ENCODE measurements around the gene STOML2.
A peak's percentile ranks its signal among the peaks of the same experiment; 100 is the strongest.
"Not testable (repeated sequence)": the region's sequence is repeated elsewhere in the genome, so short reads cannot be mapped to it uniquely, and the experiment has no call there.

STOML2 gene, protein sequence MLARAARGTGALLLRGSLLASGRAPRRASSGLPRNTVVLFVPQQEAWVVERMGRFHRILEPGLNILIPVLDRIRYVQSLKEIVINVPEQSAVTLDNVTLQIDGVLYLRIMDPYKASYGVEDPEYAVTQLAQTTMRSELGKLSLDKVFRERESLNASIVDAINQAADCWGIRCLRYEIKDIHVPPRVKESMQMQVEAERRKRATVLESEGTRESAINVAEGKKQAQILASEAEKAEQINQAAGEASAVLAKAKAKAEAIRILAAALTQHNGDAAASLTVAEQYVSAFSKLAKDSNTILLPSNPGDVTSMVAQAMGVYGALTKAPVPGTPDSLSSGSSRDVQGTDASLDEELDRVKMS

GRCh38 chr9:35102769-35103659, at the start of gene STOML2:
TSS of gene STOML2 (minus strand) at chr9:35103131. CDS start at chr9:35103094, 37 bp downstream.
- DNase-seq = peak; percentile 90

- DNase-seq = not testable (repeated sequence)
Observed at GRCh38 chr9:35147941-35148563, 45.1 kb upstream of the STOML2 start.

DNA sequence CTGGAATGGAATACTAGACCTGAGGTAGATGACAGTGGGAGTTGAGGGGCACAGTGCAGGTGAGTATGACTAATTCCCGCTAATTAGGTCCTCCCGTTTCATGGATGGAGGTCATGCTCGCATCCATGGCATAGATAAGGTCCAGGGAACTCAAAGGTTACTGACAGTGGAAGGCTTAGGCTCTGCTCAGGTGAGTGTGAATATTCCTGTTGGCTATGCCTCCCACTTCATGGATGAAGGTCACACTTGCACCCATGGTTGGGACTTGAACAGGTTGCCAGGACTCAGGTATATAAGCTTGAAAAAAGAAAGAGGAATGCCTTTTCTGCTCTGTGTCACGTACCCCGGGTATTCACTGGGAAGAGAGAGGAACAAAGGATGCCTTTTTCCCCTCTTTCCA, 39.1 kb upstream of the STOML2 start:
- DNase-seq = no peak

DNA sequence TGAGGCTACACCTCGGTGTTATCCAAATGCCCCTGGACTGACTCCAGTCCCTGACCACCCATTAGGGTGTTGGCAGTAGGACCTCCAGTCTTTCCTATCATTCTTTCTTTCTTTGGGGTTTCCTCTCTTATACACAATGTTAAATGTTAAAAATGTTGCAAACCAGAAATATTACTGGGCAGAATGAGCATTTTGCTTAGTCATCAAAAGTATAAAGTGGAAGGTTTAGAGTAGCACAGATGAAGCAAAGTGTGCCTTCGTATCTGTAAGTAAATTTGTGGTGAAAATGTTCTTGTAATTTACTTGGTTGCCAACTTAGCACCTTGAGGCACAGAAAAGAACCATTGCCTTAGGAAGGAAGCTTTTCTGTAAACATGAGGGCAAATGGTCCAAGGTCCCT, 37.2 kb upstream of the STOML2 start:
- DNase-seq = no peak

- DNase-seq = no peak
Observed at GRCh38 chr9:35136866-35137265, 33.9 kb upstream of the STOML2 start.

GRCh38 chr9:35135988-35136387, 33.1 kb upstream of the STOML2 start:
- no peak for DNase-seq

DNA sequence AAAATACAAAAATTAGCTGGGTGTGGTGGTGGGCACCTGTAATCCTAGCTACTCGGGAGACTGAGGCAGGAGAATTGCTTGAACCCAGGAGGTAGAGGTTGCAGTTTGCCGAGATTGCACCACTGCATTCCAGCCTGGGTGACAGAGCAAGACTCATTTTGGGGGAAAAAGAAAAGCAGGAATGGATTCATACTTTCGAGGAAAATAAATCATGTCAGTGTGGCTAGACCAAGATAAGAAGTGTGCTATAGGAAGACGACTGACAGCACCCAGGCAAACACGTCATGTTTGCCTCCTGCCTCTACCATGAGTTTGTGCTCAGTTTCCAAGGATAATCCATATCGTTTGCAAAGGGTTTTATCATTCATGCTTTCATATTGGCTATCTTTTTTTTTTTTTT, 32.0 kb upstream of the STOML2 start:
- no peak for DNase-seq

- DNase-seq = peak; percentile 76
Observed at GRCh38 chr9:35116898-35117551, 14.1 kb upstream of the STOML2 start.

- DNase-seq = no peak
Observed at GRCh38 chr9:35116539-35116897, 13.6 kb upstream of the STOML2 start.

DNA sequence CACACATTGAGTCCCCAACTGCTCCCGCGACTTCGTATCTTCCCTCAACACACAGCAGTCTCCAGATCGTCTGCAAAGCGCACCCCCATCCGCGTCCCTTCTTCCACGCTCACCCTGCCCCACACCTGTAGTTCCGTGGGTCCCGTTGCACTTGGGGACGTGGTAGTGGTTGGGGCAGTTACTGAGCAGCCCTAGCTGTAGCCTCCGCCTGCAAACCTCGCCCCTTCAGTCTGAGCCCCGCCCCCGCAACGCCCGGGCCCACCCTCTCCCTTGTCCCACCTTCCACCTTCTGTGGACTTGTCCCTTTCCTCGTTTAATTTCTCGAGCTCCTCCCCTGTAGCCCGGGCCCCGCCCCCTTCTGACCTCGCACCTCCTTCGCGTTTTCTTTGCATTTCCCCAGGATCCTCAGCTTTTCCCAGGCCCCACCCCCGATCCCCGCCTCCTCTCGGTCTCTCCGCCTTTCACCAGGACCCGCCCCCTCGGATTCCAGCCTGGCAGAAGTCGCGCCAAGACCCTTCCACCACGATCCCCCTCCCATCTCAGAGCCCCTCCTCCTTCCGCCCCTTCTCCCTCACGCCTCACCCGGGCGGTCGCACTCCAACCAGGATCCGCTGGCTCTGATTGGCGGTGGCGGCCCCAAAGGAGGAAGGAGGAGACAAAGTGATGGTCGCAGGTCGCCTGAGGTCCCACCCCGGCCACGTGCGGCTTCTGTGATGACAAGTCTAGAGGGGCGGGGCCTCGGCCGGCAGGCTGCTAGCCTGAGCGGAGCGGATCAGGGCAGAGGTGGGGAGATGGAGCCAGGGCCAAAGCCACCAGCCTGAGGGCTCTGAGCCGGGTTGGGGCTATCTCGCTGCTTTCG, 13.0 kb upstream of the STOML2 start, which contains the start of gene ATOSB:
Gene ATOSB (minus strand): TSS at position 183 of the 859 bp plus-strand sequence. CDS start 7,588 bp downstream, outside the sequence.
- peak; percentile 88 for DNase-seq

DNA sequence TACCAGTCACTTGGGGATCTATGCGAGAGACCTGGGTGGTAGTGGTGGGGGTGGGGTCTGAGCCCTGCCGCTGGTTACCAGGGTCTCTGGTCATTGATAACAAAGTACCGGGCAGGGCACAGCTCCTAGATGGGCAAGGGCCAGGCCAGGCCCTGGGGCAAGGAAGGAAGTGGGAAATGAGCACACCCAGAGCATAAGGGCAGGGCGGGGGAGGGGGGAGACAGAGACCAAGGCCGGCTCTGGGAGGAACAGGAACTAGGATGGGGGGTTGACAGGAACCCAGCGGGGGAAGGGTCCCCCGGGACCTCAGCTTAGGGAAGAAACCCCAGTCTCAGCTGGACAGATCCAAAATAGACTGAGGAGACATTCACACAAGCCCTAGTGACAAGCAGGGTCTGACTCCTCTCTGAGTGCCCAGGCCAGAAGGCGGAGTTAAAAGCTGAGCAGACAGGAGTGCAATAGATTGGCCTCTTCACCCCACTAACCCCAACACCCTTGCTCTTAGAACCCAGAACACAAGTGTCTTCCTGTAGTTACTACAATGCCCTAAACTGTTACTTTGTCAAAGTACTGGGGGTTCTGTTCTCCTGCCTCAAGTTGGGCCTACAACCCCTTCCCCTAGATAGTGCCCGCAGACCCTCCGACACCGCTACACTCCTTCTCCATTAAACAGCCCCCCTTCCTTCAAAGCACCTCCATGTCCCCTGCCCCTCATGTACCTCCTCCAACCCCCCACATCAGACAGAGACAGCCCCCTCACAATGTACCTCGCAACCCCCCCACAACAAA, 12.1 kb upstream of the STOML2 start:
- DNase-seq = peak; percentile 24

DNA sequence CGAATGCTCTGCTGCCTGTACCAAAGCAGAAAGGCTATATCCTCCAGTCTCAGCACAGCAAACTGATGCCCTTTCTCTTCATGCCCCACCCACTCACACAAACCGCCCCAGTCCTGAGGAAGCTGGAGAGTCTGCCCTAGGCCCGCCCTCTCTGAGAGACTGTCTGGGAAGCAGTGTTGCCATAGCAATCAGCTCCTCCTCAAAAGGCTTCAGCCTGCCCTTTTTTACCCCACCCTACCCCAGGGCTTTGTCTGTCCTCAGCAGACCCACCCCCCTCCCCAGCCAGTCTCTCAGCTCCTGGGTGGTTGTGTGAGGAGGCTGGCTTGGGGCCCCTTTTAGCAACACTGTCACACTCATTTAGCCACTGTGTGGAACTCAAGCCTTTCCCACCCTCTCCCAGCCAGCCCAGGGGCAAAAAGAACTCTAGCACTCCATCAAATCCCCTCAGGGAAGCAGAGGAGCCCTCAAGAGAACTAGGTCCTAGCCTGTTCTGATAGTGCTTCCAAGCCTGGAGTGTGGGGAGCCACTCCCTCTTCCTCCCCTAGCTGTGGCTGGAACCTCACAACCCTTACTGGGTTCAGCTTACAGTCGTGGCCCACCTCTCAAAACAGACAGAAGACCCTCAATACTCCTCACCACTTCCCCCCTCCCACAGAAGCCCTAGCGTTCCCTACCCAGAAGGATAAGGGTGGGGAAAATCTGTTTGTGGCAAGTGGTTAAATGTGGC, 11.3 kb upstream of the STOML2 start:
- peak; percentile 61 for DNase-seq

DNA sequence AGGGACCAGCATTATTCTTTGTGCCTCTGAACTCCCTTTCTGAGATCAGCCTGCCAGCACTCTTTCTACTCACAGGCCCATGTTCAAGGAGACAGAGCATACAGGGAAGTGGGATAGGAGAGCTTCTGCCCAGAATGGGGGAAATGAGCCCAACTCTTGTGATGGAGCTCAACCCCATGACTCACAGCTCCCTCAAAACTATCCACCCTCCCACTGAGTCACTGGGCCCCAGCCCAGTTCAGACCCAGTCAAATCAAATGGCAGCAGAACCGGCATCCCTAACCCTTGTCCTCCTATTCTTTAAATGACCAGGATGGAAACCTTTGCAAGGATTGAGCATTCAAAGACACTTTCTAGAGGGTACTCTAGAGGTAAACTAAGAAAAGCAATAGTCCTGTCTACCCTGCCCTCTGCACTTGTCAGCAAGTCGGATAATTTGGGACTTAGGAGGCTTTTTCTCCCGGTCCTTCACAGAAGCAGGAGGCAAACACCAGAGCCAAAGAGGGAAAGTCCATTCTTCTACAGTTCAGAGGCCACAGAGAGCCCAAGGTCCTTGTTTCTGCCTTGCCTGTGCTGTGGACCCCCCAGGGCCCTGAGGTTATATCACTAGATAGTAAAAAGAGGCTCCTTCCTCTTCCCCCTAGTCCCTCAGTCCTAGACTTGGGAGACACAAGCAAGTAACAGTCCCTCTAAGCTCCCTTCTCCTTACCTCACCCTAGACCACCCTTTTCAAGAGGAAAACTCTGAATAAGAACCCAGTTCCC, 9.5 kb upstream of the STOML2 start:
- DNase-seq = no peak

- DNase-seq = peak; percentile 96
Observed at GRCh38 chr9:35111001-35111933, 8.3 kb upstream of the STOML2 start.

DNA sequence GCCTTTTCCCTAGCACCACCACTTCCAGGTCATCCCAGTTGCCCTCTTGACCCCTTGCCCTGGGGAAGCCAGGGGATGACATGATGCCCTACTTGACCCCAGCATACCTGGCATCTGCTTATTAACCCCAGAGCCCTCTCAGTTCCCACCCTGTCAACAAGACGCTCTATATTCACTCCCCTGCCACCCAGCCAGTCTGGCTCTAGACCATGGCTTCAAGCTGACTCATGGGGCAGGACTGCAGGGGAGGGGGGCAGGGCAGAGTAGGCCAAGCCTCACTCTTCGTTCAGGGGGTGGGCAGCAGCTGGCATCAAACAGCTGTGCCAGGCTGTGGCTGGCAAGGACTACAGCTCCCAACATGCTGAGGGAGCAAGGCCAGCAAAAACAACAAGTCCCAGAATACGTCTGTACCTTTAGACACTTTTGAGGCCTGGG, 7.4 kb upstream of the STOML2 start:
- no peak for DNase-seq

- DNase-seq = no peak
Observed at GRCh38 chr9:35108946-35109575, 6.1 kb upstream of the STOML2 start.

DNA sequence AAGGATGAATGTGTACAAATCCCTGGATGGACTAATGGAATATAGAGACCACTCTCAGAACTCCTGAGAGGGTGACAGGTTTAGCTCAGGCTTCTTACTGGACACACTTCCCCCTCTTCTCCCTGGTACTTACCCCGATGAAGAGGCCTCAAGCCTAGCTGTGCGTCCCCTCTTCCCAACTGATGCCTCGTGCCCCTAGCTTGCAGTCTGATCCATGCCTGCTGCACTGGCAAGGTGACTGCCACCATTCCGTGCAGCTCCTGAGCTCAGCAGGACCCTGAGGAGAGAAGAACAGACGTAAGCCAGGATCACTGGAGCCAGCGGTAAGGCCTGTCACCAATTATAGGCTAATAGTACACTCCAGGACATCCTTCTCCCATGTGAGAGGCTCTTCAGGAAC, 5.5 kb upstream of the STOML2 start:
- no peak for DNase-seq

Measured in activated effector memory CD4-positive, alpha-beta T cell treated with Interleukin-2 at 50 U/mL for 16 hours (primary cell).